Jurkat, Clone E6-1 (cell line): ENCODE data around the gene ZKSCAN3.
"Not testable (repeated sequence)": the region's sequence is repeated elsewhere in the genome, so short reads cannot be mapped to it uniquely, and the experiment has no call there.

Experiments
- DNase-seq: peaks from one replicate; pipeline ENCODE4 v3.0.0-alpha.2; 2011; ENCODE audit warnings: low read depth, low spot score
- H3K4me3 ChIP-seq: 2 replicates; pipeline ENCODE4 v1.5.1; 2011; ENCODE audit warnings: mild to moderate bottlenecking, low read length, control low read depth, moderate library complexity

Gene ZKSCAN3

DNA sequence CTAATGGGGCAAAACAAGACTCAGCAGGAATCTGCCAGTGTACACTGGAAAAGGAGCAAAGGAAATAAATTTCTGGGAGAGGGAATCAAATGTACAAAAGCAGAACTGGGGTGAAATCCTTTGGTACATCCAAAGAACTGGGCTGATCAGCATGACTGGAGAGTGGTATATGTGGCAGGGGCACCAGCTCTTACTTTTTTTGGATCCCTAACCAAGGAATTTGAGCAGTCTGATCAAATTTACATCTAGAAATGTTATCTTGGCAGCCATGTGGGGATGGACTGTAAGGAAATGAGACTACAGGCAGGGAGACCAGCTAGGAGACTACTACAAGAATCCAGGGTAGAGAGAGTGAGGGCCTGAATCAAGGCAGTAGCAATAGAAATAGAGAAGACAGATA lies 12.6 kb upstream of the ZKSCAN3 start:
- no peak for DNase-seq
- peak overlapping the region; percentile 81; the same call in 1 of the 2 replicates for H3K4me3 ChIP-seq

DNA sequence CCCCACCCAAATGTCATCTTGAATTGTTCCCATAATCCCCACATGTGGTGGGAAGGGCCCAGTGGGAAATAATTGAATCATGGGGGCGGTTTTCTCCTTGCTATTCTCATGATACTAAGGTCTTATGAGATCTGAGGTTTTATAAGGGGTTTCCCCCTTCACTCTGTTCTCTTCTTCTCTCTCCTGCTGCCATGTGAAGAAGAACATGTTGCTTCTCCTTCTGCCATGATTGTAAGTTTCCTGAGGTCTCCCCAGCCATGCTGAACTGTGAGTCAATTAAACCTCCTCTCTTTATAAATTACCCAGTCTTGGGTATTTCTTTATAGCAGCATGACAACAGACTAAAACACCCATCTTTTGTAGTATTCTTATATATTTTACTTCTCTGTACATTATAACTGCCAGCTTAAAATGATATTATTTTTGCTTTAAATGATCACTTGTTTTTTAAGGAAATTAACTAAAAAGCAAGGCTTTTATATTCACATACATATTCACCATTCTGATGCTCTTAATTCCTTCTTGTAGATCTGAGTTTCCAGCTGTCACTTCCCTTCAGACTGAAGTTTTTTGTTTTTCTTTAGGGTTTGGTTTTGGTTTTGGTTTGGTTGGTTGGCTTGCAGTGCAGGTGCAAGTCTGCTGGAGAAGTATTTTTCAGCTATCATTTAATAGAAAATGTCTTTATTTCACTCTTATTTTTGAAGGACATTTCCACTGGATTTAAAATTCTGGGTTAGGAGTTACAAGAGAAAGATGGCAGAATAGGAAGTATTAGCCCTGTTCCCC lies 9.2 kb upstream of the ZKSCAN3 start:
- no peak overlapping the region for H3K4me3 ChIP-seq
- no peak for DNase-seq

DNA sequence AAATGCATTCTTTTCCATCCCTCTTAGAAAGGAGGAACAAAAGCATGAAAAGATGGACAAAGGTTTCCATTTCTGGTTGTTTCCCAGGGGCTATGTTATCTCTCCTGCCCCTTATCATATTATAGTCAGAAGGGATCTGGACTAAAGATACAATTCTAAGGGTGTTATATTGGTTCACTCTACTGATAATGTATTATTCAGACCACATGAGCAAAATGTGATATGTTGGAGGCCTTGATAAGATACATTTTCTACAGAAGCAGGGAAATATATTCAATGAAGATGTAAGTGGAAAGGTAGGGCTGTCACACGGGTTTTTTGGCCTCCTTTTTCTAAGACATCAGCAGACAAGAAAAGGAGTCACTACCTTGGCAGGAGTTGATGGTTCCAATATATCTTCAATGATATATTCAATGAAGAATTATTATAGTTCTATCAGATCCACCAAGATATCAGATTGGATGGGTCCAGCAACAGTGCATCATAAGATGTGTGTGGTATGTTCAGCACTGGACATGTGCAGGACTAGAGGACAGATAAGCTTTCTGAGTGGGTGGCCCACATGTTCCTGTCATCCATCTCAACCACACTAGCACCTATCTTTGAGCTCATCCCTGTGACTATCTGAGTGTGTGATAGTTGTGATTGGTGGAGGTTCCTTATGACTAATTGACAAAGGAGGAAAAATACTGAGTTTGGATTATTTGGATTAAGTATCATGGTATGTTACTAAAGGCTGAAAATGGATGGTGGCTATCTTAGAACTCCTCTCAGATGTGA lies 5.7 kb upstream of the ZKSCAN3 start:
- DNase-seq, result no peak
- no peak overlapping the region for H3K4me3 ChIP-seq

DNA sequence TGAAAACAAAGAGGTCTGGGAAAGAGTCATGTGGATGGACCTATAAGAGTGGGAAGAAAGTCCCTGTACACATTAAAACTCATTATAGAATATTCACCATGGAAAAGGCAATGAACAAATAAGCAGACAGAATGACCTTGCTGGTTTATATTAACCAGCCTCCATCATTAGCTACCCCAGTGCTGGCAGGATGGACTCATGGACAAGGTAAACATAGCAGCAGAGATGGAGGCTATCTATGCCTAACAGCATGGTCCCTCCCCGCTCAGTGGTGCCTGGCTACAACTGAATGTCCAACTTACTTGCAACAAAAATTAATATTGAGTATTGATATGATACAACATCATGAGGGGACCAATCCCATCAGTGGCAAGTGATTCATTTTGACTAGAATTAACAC lies 4.5 kb upstream of the ZKSCAN3 start:
- DNase-seq, result no peak

DNA sequence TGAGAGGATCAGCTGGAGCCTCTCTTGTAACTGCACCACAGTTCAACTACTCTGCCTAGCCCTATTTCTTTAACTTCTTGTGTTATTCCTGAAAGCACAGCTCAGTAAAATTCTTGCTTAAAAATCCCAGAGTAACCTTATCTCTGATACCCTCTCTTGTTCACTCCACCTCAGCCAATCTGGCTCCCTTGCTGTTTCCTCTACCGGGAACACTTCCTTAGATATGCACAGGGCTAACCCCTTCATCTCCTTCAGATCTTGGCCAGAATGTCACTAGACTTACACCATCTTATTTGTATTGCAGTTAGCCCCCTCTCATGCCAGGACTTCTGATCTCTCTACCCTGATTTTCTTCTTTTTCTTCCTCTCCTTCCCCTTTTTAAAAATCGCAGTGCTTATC lies 2.6 kb upstream of the ZKSCAN3 start:
- no peak for DNase-seq
- no peak overlapping the region for H3K4me3 ChIP-seq

More for the DNA sequence above, 4.5 kb upstream of the ZKSCAN3 start:
- H3K4me3 ChIP-seq, result no peak overlapping the region

DNA sequence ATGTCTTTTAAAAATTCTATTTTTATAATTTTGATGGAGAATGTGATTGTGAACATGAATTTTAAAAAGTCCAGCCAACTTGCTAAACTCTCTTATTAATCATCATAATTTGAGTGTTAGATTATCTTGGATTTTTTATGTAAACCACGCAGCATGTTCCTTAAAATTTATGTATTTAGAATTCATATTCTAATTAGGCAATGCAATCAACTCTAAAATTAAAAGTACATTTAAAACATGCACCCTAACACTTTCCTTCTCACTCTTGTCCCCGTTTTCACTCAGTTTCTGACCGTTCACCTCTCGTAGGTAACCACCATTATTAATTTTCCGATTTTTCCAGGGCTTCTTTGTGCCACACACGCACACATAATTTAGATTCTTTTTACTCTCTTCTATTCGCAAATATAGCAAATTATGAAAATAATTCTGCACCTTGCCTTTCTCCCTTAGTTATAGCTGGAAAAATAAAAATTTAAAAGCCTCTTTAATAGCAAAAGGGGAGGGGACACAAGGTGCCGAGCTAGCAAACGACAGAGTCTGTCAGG lies 329 bp upstream of the ZKSCAN3 start:
- no peak for DNase-seq
- H3K4me3 ChIP-seq, result peak overlapping the region; percentile 88

DNA sequence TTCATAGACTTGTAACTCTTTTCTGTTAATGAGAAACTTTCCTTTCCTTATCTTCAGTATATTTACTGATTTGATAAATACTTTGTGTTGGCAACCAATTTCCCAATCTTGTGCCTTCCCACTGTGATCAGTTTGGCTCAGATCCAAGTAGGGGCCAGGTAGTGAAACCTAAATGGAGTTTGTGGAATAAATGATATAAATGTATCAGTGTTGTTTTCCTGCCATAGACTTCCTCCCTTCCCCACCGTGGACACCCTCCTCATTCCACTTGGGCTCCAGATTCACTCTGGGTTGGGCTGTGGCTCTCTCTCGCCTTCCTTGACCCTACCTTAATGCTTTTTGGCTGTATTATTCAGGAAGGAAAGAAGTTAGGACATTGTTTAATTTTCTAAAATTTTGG lies 1.3 kb downstream of the ZKSCAN3 start:
- DNase-seq, result no peak
- H3K4me3 ChIP-seq, result no peak overlapping the region; the same call in 1 of the 2 replicates

DNA sequence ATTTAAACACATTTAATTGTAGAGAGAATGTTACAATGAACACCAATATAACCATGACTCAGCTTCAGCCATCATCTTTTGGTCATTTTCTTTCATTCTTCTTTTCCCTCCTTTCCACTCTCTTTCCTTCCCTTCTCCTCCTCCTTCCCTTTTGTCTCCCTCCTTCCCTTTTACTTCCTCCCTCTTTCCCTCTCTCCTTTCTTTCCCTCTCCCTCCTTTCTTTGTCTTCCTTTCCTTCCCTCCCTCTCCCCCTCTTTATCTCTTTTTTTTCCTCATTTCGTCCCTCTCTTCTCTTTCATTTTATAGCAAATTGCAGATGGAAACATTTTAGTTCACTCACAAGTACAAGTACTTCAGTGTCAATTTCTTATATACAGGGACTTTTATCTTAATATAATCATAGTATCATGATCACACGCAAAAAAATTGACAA lies 1.8 kb downstream of the ZKSCAN3 start:
- no peak for DNase-seq
- H3K4me3 ChIP-seq, result no peak overlapping the region

DNA sequence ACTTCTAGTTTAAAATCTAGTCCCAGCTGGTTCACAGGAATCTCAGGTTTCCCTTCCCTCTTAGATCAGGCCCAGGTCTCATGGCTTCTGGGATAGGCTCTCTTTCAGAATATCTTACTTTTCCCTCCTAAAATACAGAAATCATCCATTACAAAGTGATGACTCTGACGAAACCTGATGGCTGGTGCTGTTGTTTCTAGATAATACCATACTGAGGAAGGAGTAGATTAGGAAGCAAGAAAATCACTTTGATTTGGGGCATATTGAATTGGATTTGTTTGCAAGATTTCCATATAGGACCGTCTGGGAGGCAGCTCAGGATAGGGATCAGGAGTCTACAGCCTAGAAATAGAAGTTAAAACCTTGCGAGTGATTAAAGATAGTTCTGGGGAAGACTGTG lies 3.6 kb downstream of the ZKSCAN3 start:
- DNase-seq, result no peak
- no peak overlapping the region for H3K4me3 ChIP-seq

DNA sequence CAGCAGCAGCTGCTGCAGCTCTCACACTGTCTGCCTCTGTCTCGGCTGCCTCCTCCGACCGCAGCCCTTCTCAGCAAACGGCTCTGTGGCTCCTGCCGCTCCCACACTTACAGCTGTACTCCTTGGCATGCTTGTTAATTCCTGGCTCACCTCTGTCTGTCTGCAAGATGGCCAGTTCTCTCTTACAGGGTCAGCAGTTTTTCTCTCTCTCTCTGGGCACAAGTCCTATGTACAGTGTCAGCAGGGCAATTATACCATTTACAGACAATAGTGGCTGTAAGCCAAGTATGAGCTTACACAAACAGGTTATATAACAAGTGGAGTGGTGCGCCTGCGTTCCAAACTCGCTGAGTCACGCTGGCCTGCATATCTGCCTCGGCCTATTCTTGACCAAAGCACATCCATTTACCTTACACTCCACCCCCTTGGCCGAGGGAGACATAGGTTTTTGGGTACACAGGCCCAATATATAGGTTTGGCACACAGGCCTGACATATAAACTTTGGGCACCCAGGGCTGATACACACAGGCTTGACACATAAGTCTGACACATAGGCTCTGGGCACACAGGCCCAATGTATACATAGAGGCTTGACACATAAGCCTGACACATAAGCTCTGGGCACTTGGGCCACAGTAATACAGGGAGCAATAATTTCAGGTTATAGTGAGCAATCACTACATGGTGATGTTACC lies 4.4 kb downstream of the ZKSCAN3 start:
- no peak overlapping the region for H3K4me3 ChIP-seq
- DNase-seq, result no peak

DNA sequence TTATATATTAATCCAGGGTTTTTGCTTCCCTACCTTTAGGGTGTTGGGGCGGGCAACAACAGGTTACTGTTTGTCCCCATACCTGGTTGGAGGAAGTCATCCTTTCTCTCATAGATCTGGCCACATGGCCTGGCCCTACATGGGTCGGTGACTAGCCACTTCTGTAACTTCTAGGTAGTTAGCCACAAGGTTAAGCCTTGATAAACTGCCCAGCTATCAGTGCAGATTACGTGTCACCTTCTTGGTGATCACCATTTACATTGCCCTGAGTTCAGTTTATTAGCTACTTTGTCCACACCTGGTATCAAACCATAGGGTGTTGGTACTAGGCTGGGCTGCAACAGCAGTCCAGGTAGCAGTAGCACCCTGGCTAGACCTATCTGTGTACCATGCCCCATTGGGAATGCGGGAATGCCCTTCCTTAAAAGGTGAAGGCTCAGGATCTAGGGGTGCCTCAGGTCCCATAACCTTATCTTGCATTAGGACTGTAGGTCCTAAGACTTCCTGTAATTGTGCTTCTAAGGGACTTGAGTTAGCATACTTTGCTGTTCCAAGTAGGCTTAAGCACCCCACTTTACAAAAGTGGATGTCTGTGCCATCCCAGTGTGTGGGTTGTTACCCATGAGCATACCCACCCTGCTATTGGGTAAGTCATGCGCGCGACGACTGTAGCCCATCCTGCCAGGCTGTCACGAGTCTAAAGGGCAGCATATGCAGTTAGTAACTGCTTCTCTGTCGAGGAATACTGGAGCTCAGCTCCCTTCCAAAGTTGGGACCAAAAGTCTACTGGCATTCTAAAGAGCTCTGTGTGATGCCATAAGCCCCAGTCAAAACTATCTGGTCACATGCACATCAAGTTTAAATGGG lies 5.2 kb downstream of the ZKSCAN3 start:
- H3K4me3 ChIP-seq, result no peak overlapping the region

DNA sequence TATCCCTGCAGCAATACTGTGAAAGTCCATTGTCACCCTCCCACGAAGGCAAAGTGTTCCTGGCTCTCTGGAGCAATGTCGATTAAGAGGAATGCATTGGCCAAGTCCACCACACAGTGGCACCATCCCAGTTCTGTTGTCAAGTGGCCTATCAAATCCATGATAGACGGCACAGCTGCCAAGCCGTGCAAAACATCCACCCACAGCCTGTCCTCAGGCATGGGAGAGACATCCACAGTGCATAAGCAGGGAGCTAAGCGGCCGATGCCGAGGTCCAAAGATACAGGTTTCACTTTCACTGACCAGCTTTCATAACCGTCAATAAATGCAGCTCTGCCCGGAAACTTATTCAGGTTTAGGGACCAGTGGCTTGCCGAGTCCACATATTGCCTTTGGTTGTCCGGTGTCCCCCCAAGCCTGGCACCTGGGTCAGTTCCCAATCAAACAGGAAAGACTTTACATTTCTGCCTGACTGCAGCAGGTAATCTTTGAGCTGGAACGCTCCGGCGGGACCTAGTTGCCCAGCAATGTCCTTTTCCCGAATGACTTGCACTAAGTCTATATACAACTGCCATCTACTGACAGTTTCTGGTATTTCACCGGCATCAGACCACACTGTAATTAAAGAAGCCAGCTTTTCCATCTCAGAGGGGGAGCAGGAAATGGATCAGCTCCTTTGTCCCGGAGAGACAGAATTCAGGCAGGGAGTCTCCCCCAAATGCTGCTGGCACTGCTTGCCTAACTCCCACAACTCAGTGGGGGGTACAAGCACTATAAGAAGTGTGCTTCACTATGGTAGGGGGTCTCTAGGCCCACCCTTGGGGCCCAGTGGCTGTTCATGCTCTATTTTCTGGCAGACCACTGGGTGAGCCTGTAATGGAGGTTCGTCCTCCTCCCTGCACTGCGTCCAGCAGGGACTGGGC lies 6.3 kb downstream of the ZKSCAN3 start:
- DNase-seq, result peak; percentile 69
- H3K4me3 ChIP-seq, result no peak overlapping the region

More for the DNA sequence above, 5.2 kb downstream of the ZKSCAN3 start:
- no peak for DNase-seq

DNA sequence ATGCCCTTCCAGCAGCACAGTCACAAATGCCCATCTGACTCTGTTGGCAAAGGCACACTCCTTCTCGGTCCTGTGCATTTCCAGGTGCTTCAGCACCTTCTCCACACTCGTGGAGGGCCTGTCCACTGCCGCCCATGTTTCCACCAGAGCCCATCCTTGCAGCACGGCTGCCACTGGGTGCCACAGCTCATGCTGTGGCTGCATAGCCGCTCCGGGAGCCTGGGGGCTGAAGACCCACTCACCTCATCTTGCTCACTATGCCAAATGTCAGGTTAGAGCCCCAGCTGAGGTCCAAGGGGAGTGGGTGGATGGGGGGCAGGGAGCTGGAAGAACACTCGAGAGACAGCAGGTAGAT lies 6.9 kb downstream of the ZKSCAN3 start:
- H3K4me3 ChIP-seq, result no peak overlapping the region
- DNase-seq, result no peak

DNA sequence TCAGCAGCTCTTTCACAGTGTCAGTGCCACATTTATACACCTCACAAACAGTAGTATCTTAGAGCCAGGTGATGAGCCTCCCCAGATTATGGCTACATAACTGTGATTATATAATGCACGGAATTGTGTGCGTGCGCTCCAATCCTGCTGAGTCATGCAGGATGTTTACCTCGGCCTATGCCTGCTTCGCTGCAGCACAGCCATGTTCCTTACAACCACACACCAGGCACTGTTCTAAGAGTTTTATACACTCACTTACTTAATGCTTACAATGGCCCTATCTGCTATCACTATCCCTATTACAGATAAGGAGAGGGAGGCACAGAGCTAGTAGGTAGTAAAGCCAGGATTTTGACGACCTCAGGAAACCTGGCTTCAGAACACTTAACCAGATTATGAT lies 7.3 kb downstream of the ZKSCAN3 start:
- DNase-seq, result no peak
- no peak overlapping the region for H3K4me3 ChIP-seq

DNA sequence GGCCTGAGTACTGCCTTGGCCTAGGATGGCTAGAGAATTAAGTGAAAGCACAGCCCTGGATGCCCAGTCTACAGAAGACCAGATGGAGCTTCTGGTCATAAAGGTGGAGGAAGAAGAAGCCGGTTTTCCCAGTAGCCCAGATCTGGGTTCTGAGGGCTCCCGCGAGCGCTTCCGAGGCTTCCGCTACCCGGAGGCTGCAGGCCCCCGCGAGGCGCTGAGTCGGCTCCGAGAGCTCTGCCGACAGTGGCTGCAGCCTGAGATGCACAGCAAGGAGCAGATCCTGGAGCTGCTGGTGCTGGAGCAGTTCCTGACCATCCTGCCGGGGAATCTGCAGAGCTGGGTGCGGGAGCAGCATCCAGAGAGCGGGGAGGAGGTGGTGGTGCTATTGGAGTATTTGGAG lies 9.8 kb downstream of the ZKSCAN3 start:
- not testable (repeated sequence) for H3K4me3 ChIP-seq, DNase-seq

DNA sequence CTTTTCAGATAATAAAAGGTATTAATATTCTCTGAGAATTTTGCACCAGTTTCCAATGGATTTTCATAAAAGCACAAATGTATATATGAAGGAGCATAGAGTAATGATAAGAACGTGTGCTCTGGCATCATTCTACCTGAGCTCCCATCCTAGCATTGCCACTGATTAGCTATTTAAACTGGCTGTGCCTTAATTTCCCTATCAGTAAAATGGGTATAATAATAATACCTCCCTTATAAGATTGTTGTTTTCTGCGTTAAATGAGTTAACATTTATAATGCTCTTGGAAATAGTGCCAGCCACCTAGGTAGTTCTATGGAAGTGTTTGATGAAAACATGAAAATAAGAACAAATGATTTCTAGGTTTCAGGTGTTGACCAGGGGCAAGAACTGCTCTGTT lies 11.2 kb downstream of the ZKSCAN3 start:
- DNase-seq, result no peak
- H3K4me3 ChIP-seq, result no peak overlapping the region

DNA sequence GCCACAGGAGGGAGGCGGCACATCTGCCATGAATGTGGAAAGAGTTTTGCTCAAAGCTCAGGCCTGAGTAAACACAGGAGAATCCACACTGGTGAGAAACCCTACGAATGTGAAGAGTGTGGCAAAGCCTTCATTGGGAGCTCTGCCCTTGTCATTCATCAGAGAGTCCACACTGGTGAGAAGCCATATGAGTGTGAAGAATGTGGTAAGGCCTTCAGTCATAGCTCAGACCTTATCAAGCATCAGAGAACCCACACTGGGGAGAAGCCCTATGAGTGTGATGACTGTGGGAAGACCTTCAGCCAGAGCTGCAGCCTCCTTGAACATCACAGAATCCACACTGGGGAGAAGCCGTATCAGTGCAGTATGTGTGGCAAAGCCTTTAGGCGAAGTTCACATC lies 15.8 kb downstream of the ZKSCAN3 start:
- not testable (repeated sequence) for H3K4me3 ChIP-seq, DNase-seq

DNA sequence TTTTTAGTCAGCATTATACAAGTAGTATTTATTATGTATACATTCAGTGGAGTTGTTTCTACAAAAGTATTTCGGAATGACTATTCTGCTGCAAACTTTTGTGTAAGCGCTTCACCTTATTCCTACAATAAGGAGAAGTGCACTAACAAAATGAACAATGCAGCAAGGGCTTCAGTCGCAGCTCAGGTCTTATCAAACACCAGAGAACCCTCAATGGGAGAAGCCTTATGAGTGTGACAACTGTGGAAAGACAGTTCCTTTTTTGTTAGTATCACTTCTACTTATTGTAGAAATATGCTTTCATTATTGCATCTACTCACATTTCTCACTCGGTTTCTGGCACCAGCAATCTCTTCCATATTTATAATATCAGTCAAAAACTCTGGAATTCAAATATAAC lies 18.8 kb downstream of the ZKSCAN3 start:
- no peak for DNase-seq
- H3K4me3 ChIP-seq, result no peak overlapping the region
